Endodermal cell (in vitro differentiated cells): Measurements from ENCODE around the gene PRKAG2. TPM values are rescaled to one million over a fixed set of nuclear protein-coding genes. Genes with fewer than 3 reads are reported as not detected.

Experiments
- DNase-seq: peaks from one replicate; pipeline ENCODE4 v3.0.0-alpha.2; 2017
- H3K27ac ChIP-seq: 2 replicates; pipeline ENCODE4 v1.5.1; 2013; ENCODE audit warnings: mild to moderate bottlenecking, low read depth, low read length, moderate library complexity
- H3K27me3 ChIP-seq: 2 replicates; pipeline ENCODE4 v1.6.1; 2013; ENCODE audit warnings: mild to moderate bottlenecking, low read length, moderate library complexity; ENCODE audit not compliant: insufficient read depth, control insufficient read depth, poor library complexity, severe bottlenecking
- H3K36me3 ChIP-seq: 2 replicates; pipeline ENCODE4 v1.7.0; 2013; ENCODE audit warnings: mild to moderate bottlenecking, low read length, moderate library complexity; ENCODE audit not compliant: control insufficient read depth, insufficient read depth
- H3K4me1 ChIP-seq: one replicate; pipeline ENCODE4 v1.7.0; 2013; ENCODE audit warnings: low read length; ENCODE audit not compliant: control insufficient read depth, insufficient read depth
- H3K4me3 ChIP-seq: 2 replicates; pipeline ENCODE4 v1.5.1; 2013; ENCODE audit warnings: mild to moderate bottlenecking, low read length, moderate library complexity
- H3K9ac ChIP-seq: 2 replicates; pipeline ENCODE4 v1.6.1; 2013; ENCODE audit warnings: mild to moderate bottlenecking, low read length, moderate library complexity; ENCODE audit not compliant: poor library complexity, severe bottlenecking; ENCODE audit errors: extremely low read depth
- H3K9me3 ChIP-seq: 2 replicates; pipeline ENCODE4 v1.6.1; 2013; ENCODE audit warnings: mild to moderate bottlenecking, low read length, moderate library complexity; ENCODE audit not compliant: control insufficient read depth
- H3K27ac Mint-ChIP-seq: 2 replicates; pipeline ENCODE4 v1.8.0; 2020; ENCODE audit warnings: mixed read lengths
- H3K27me3 Mint-ChIP-seq: 2 replicates; pipeline ENCODE4 v1.8.0; 2021; ENCODE audit warnings: mild to moderate bottlenecking, mixed read lengths; ENCODE audit not compliant: insufficient read depth
- H3K36me3 Mint-ChIP-seq: 2 replicates; pipeline ENCODE4 v1.8.0; 2020; ENCODE audit warnings: low read depth, mixed read lengths
- H3K4me1 Mint-ChIP-seq: 2 replicates; pipeline ENCODE4 v1.8.0; 2020; ENCODE audit warnings: mixed read lengths
- H3K4me3 Mint-ChIP-seq: 2 replicates; pipeline ENCODE4 v1.8.0; 2020; ENCODE audit warnings: mild to moderate bottlenecking, moderate library complexity, mixed read lengths
- H3K9me3 Mint-ChIP-seq: 2 replicates; pipeline ENCODE4 v1.8.0; 2020; ENCODE audit warnings: mild to moderate bottlenecking, mixed read lengths
- WGBS, 2 experiments: methylation state at CpG; one replicate each; pipeline versions ENCODE4 v1.1.5 to v1.1.7; 2013; ENCODE audit warnings: missing lambda C conversion rate in 2 of 2, mixed read lengths in 1 of 2; ENCODE audit not compliant: insufficient coverage in 1 of 2, insufficient read length in 1 of 2; 5-methylcytosine and 5-hydroxymethylcytosine counted together
- total RNA-seq, 2 donors: library from RNA; stranded (reverse); fragmentation: NEBNext Ultra II Directional in 1 of 2; extraction: Animal tissue kit (Norgen Biotek cat#: 25700) in 1 of 2; gene quantifications; 2 replicates in 1 of 2; 3 replicates in 1 of 2; pipeline ENCODE4 v1.2.1, GENCODE V29; 2021
- TF ChIP-seq, protein P1 (sequence below): fragments of 200-600 bp; sonication (generic); conservative IDR thresholded peaks from 2 replicates; pipeline ENCODE4 v1.5.0; 2021; ENCODE audit warnings: antibody characterized with exemption, mild to moderate bottlenecking

The PRKAG2 gene
- total RNA-seq, 2 donors from 2014 or later = 17.2 to 20.7 TPM

GRCh38 chr7:151742713-151743480 lies 134.0 kb downstream of the PRKAG2 start:
- peaks cover 3% of the 10 kb centered on the region for H3K36me3 Mint-ChIP-seq
- Histone ChIP-seq H3K36me3 (no peaks in the 10 kb centered on the region), H3K9me3 (peaks cover 14% of the 10 kb centered on the region), H3K27me3 (no peaks in the 10 kb centered on the region), H3K27ac (peak overlapping the region; percentile 44), H3K4me3 (no peak overlapping the region), H3K9ac (no peak overlapping the region), H3K4me1 (no peaks in the 10 kb centered on the region)
- H3K4me3 Mint-ChIP-seq = no peak overlapping the region
- no peak overlapping the region for H3K27ac Mint-ChIP-seq
- peaks cover 4% of the 10 kb centered on the region for H3K4me1 Mint-ChIP-seq
- peaks cover 1% of the 10 kb centered on the region for H3K27me3 Mint-ChIP-seq
- WGBS, 2 experiments = 61 to 74% methylated on average over 15 to 18 of the region's 18 CpGs
- TF ChIP-seq, protein P1, sequence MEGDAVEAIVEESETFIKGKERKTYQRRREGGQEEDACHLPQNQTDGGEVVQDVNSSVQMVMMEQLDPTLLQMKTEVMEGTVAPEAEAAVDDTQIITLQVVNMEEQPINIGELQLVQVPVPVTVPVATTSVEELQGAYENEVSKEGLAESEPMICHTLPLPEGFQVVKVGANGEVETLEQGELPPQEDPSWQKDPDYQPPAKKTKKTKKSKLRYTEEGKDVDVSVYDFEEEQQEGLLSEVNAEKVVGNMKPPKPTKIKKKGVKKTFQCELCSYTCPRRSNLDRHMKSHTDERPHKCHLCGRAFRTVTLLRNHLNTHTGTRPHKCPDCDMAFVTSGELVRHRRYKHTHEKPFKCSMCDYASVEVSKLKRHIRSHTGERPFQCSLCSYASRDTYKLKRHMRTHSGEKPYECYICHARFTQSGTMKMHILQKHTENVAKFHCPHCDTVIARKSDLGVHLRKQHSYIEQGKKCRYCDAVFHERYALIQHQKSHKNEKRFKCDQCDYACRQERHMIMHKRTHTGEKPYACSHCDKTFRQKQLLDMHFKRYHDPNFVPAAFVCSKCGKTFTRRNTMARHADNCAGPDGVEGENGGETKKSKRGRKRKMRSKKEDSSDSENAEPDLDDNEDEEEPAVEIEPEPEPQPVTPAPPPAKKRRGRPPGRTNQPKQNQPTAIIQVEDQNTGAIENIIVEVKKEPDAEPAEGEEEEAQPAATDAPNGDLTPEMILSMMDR = no peak
- peak; percentile 77 for DNase-seq
- H3K9me3 Mint-ChIP-seq = peaks cover 23% of the 10 kb centered on the region

- Histone ChIP-seq H3K9me3 (peaks cover 14% of the 10 kb centered on the region), H3K27ac (no peak overlapping the region), H3K36me3 (no peaks in the 10 kb centered on the region), H3K9ac (no peak overlapping the region), H3K4me3 (no peak overlapping the region), H3K4me1 (no peaks in the 10 kb centered on the region), H3K27me3 (no peaks in the 10 kb centered on the region)
- no peak overlapping the region for H3K27ac Mint-ChIP-seq
- H3K9me3 Mint-ChIP-seq = peaks cover 25% of the 10 kb centered on the region
- H3K27me3 Mint-ChIP-seq = peaks cover 1% of the 10 kb centered on the region
- DNase-seq = no peak
- WGBS, 2 experiments = 83 to 95% methylated on average over 5 to 7 of the region's 7 CpGs
- H3K36me3 Mint-ChIP-seq = peaks cover 3% of the 10 kb centered on the region
- peaks cover 2% of the 10 kb centered on the region for H3K4me1 Mint-ChIP-seq
- TF ChIP-seq, protein P1 = no peak
- H3K4me3 Mint-ChIP-seq = no peak overlapping the region
Measured at GRCh38 chr7:151741585-151741984, 135.3 kb downstream of the PRKAG2 start.

DNA sequence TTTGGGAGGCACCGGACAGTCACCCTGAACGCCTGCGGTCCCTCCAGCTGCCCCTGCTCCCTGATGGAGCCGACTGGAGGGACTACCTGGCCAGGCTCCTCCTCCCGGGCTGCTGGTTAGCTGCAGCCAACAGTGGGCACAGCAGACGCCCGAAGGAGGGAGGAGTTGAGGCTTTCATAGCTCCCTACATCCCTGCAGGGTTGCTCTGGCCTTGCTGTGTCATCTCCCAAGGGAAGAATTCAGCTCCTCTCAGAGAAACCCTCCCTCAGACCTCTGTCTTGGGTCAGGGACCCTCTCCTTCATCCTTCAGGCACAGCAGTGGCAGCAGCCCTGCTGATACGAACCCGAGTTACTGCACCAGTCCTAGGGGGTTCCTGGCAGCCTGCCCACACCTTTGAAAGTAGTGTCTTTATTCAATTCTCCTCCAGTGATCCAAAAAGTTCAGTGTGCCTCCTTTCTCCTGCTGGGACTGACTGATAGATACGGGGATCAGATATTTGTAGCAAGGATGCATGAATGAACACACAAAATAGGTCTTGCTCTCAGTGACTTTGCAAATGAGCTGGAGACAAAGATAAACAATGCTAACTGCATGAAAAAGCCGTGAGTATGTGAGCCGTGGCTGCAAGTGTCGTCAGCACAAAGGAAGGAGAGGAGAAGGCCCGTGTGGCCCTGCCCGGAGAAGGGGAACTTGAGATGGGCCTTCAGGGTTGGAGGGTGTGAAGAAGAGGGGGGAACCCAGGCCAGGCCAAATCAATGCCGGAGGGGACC lies 136.6 kb downstream of the PRKAG2 start:
- Mint-ChIP-seq H3K27ac (no peak overlapping the region), H3K4me1 (peaks cover 10% of the 10 kb centered on the region), H3K27me3 (peaks cover 1% of the 10 kb centered on the region), H3K36me3 (peaks cover 3% of the 10 kb centered on the region), H3K4me3 (no peak overlapping the region), H3K9me3 (peaks cover 25% of the 10 kb centered on the region)
- Histone ChIP-seq H3K9me3 (peaks cover 14% of the 10 kb centered on the region), H3K9ac (no peak overlapping the region), H3K4me3 (no peak overlapping the region), H3K27ac (peak overlapping the region; percentile 65), H3K4me1 (no peaks in the 10 kb centered on the region), H3K36me3 (no peaks in the 10 kb centered on the region), H3K27me3 (no peaks in the 10 kb centered on the region)
- TF ChIP-seq, protein P1 = no peak
- DNase-seq = no peak
- 78 to 81% methylated on average over 13 to 16 of the region's 16 CpGs for WGBS, 2 experiments
